HepG2 (cell line): ENCODE measurements around the gene AQP12A. TPM values are rescaled to one million over a fixed set of nuclear protein-coding genes. Genes with fewer than 3 reads are reported as not detected.
A peak's percentile ranks its signal among the peaks of the same experiment; 100 is the strongest.

Experiments
- ATAC-seq: fragments of 200-7000 bp; cut with Tn5 transposase; 3 replicates; pipeline ENCODE4 v1.9.1; 2020; ENCODE audit warnings: mild to moderate bottlenecking, moderate library complexity
- BruUV-seq: library from RNA; stranded (reverse); fragments of 400-500 nt; replicated peaks from 2 replicates; lab custom pipeline; 2021; lab: Mats Ljungman, UMichigan
- CTCF ChIA-PET: fragments of 300-600 bp; formaldehyde crosslinking; extraction: SDS; loops from one replicate; lab custom pipeline; 2021; ENCODE audit warnings: low total read pairs, inconsistent platforms, low intra/inter-chr PET ratio; lab: Yijun Ruan, JAX
- POLR2A ChIA-PET: fragments of 350-600 bp; sonication (Branson Sonifier 250); formaldehyde crosslinking; loops from one replicate; lab custom pipeline; 2020; ENCODE audit warnings: antibody characterized with exemption, inconsistent platforms; lab: Yijun Ruan, JAX
- DNase-seq: peaks from one replicate; pipeline ENCODE4 v3.0.0-alpha.2; 2015; ENCODE audit warnings: low spot score
- FAIRE-seq: peaks from 3 replicates; lab custom pipeline; 2011; peaks lifted over from hg19 to GRCh38; lab: Jason Lieb, UNC
- H2AFZ ChIP-seq: one replicate; pipeline ENCODE4 v1.6.1; 2011; ENCODE audit warnings: low read length, inconsistent platforms
- H3K27ac ChIP-seq: fragments of 300-600 bp; 3 replicates; pipeline ENCODE4 v1.8.0; 2011; ENCODE audit warnings: mixed run types, mild to moderate bottlenecking, mixed read lengths, low read length, inconsistent platforms; ENCODE audit not compliant: insufficient read depth; ENCODE audit errors: extremely low read length
- H3K27me3 ChIP-seq, 2 experiments: fragments of 200-600 bp in 1 of 2; 2 replicates in 1 of 2; 3 replicates in 1 of 2; pipeline versions ENCODE4 v1.6.0 to v1.8.0; 2011; ENCODE audit warnings: low read length in 2 of 2, mild to moderate bottlenecking in 2 of 2, moderate library complexity in 2 of 2, inconsistent platforms in 1 of 2; ENCODE audit not compliant: insufficient read depth in 2 of 2, control insufficient read depth in 1 of 2
- H3K36me3 ChIP-seq, 2 experiments: fragments of 200-600 bp in 1 of 2; replicated peaks in 1 of 2; 2 replicates in 1 of 2; 3 replicates in 1 of 2; pipeline versions ENCODE4 v1.5.1 to v1.8.0; 2011; ENCODE audit warnings: low read length in 2 of 2, inconsistent platforms in 1 of 2; ENCODE audit not compliant: insufficient read depth in 2 of 2, control insufficient read depth in 1 of 2
- H3K4me1 ChIP-seq: 2 replicates; pipeline ENCODE4 v1.5.1; 2012; ENCODE audit warnings: low read length, inconsistent platforms; ENCODE audit not compliant: insufficient read depth
- H3K4me2 ChIP-seq: 2 replicates; pipeline ENCODE4 v1.6.0; 2011; ENCODE audit warnings: low read depth, low read length, inconsistent platforms
- H3K4me3 ChIP-seq, 3 experiments: fragments of 200-600 bp in 1 of 3; sonication (generic), shearing (Covaris generic) in 1 of 3; replicated peaks in 1 of 3; 2 replicates each; pipeline ENCODE4 v1.5.1; 2011 to 2016; ENCODE audit warnings: low read length in 3 of 3, inconsistent platforms in 2 of 3, low read depth in 2 of 3, mild to moderate bottlenecking in 2 of 3, control low read depth in 1 of 3, mixed read lengths in 1 of 3; ENCODE audit not compliant: insufficient read depth in 1 of 3
- H3K79me2 ChIP-seq: one replicate; pipeline ENCODE4 v1.6.1; 2011; ENCODE audit warnings: low read length, inconsistent platforms; ENCODE audit not compliant: insufficient read depth
- H3K9ac ChIP-seq: 2 replicates; pipeline ENCODE4 v1.6.0; 2011; ENCODE audit warnings: mild to moderate bottlenecking, low read depth, low read length, inconsistent platforms; ENCODE audit not compliant: insufficient read depth
- H3K9me3 ChIP-seq: 2 replicates; pipeline ENCODE4 v1.5.1; 2012; ENCODE audit warnings: mild to moderate bottlenecking, low read length
- H4K20me1 ChIP-seq: 2 replicates; pipeline ENCODE4 v1.6.0; 2011; ENCODE audit warnings: inconsistent platforms, mild to moderate bottlenecking, low read length, moderate library complexity; ENCODE audit not compliant: insufficient read depth
- ARNTL ChIP-seq: sonication (generic); formaldehyde crosslinking; IDR thresholded peaks from 2 replicates; pipeline ENCODE4 v1.4.0; 2020; ENCODE audit warnings: mild to moderate bottlenecking, missing genetic modification reagents
- CREB1 ChIP-seq, 2 experiments: fragments of 450-650 bp in 1 of 2; IDR thresholded peaks; 2 replicates each; pipeline ENCODE4 v1.6.1; 2016 to 2017; ENCODE audit warnings: control low read depth in 1 of 2, mild to moderate bottlenecking in 1 of 2, missing compliant biosample characterization in 1 of 2, missing genetic modification characterization in 1 of 2
- ZNF567 ChIP-seq: sonication (generic); formaldehyde crosslinking; IDR thresholded peaks from 2 replicates; pipeline ENCODE4 v1.8.1; 2023; ENCODE audit warnings: mild to moderate bottlenecking, missing genetic modification reagents, borderline replicate concordance
- ZNF572 ChIP-seq: sonication (generic); formaldehyde crosslinking; IDR thresholded peaks from 2 replicates; pipeline ENCODE4 v1.5.1; 2020; ENCODE audit warnings: mild to moderate bottlenecking, missing genetic modification reagents
- WGBS: methylation state at CpG from one replicate; pipeline ENCODE4 v1.1.6; 2017; ENCODE audit warnings: low lambda C conversion rate; 5-methylcytosine and 5-hydroxymethylcytosine counted together
- in situ Hi-C: cut with HindIII; loops from 2 replicates; pipeline ENCODE4 v1.10.0; 2017; ENCODE audit warnings: low pct_unique_long_range_greater_than_20kb; ENCODE audit not compliant: extremely low pct_ligation_motif_present
- intact Hi-C: fragments of 100-400 bp; cut with micrococcal nuclease; formaldehyde crosslinking; loops from one replicate; pipeline ENCODE4 v1.10.0; 2022; ENCODE audit not compliant: unreplicated experiment
- polyA plus RNA-seq, 8 experiments: library from polyadenylated mRNA; depleted of rRNA in 3 of 8; stranded (reverse) in 7 of 8; unstranded in 1 of 8; fragments of >200 nt; fragmentation: Illumina TruSeq in 4 of 8; extraction: Trizol in 4 of 8; gene quantifications; 2 replicates each; pipeline versions ENCODE4 v1.2.1 to v1.2.3, GENCODE V29; 2011 to 2016; ENCODE audit warnings: low read depth in 4 of 8, missing spikeins in 1 of 8, mixed read lengths in 1 of 8; ENCODE audit not compliant: insufficient read depth in 1 of 8
- total RNA-seq, 5 experiments: library from RNA; depleted of rRNA; stranded (reverse); fragments of >200 nt; fragmentation: Illumina TruSeq; extraction: Trizol; gene quantifications; 2 replicates each; pipeline ENCODE4 v1.2.3, GENCODE V29; 2016; ENCODE audit warnings: low read depth in 1 of 5
- TF ChIP-seq, protein P1 (sequence below): sonication (generic); formaldehyde crosslinking; IDR thresholded peaks from 2 replicates; pipeline ENCODE4 v1.5.0; 2020; ENCODE audit warnings: mild to moderate bottlenecking, missing genetic modification reagents
- TF ChIP-seq, protein P2 (sequence below): sonication (generic); formaldehyde crosslinking; IDR thresholded peaks from 2 replicates; pipeline ENCODE4 v1.4.0; 2020; ENCODE audit warnings: missing genetic modification reagents
- TF ChIP-seq, protein P3 (sequence below): sonication (generic); formaldehyde crosslinking; IDR thresholded peaks from 2 replicates; pipeline ENCODE4 v1.5.1; 2020; ENCODE audit warnings: mild to moderate bottlenecking, missing genetic modification reagents, moderate library complexity
- TF ChIP-seq, protein P4 (sequence below): sonication (generic); formaldehyde crosslinking; IDR thresholded peaks from 2 replicates; pipeline ENCODE4 v1.5.1; 2020; ENCODE audit warnings: missing genetic modification reagents, mild to moderate bottlenecking, borderline replicate concordance

AQP12A gene
- total and polyA plus RNA-seq, 2 of the 13 experiments (the other 11 are each of a cell fraction or from before 2014, with no cell fraction given), result not detected

DNA sequence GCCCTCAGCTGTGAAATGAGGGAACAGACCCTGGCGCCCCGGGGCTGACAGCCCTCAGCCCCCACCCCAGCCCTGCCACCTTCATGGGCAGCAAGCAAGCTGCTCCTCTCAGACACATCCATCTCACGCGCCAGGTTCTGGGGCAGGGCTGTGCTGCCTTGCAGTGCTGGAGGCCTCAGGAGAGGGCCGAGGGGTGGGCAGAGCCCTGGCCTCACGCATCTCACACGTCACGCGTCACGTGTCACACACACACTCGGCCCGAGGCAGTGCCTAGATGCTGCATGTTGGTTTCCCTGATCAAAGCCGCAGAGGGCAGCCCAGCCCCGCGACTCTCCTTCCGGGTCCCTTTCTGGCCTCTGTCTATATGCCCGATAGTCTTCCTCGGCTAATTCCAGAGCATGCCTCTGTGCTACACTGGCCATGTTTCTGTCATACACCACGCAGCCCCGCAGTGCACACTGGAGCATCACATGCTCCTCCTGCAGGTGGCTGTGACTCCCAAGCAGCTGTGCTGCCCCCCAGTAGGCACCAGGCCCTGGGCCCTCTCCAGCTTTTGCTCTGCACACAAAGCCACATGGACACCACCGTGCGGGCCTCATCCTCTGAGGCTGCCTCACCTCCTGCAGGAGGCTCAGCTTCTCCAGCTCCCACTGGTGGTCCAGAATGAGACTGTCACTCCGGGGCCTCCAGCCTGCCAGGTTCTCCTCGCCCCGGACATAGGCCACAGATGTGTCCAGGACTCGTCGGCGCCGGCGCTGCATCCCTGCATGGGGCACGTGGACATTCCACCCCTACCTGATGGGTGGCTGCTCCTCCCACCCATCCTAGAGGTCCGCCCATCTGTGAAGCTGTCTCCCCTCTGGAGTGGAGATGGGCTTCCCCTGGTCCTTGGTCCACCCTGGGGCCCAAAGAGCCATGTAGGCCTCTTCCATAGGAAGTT, 31.4 kb downstream of the AQP12A start:
- no peaks in the 10 kb centered on the region for H3K4me1 ChIP-seq
- POLR2A ChIA-PET, result no interaction called here
- CTCF ChIA-PET, result no interaction called here
- no peaks in the 10 kb centered on the region for H3K9me3 ChIP-seq
- no peaks in the 10 kb centered on the region for H3K36me3 ChIP-seq
- H4K20me1 ChIP-seq, result no peaks in the 10 kb centered on the region; the same call in 1 of the 2 replicates
- no TSS peak for BruUV-seq
- no peak for FAIRE-seq
- DNase-seq, result peak; percentile 15
- H3K79me2 ChIP-seq, result no peaks in the 10 kb centered on the region
- H3K4me3 ChIP-seq, result no peak overlapping the region
- 27% methylated on average over 28 of the region's 32 CpGs for WGBS
- in situ Hi-C loops, result no loop called here
- peak; percentile 53 for ATAC-seq
- intact Hi-C loops, result no loop called here
- H3K27me3 ChIP-seq, result peaks cover 68 to 99% of the 10 kb centered on the region in 2 experiments
- H3K9ac ChIP-seq, result no peak overlapping the region
- no peak overlapping the region for H2AFZ ChIP-seq
- H3K4me2 ChIP-seq, result no peak overlapping the region
- H3K27ac ChIP-seq, result no peak overlapping the region
- TF ChIP-seq, protein P1, sequence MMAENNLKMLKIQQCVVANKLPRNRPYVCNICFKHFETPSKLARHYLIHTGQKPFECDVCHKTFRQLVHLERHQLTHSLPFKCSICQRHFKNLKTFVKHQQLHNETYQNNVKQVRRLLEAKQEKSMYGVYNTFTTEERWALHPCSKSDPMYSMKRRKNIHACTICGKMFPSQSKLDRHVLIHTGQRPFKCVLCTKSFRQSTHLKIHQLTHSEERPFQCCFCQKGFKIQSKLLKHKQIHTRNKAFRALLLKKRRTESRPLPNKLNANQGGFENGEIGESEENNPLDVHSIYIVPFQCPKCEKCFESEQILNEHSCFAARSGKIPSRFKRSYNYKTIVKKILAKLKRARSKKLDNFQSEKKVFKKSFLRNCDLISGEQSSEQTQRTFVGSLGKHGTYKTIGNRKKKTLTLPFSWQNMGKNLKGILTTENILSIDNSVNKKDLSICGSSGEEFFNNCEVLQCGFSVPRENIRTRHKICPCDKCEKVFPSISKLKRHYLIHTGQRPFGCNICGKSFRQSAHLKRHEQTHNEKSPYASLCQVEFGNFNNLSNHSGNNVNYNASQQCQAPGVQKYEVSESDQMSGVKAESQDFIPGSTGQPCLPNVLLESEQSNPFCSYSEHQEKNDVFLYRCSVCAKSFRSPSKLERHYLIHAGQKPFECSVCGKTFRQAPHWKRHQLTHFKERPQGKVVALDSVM (CRISPR knock-in tag), result peak; percentile 56
- no peak for TF ChIP-seq ZNF567 (CRISPR knock-in tag)
- peak; percentile 75 for TF ChIP-seq CREB1 (IDR thresholded peaks at IDR 0.05)
- no peak for TF ChIP-seq CREB1 (CRISPR knock-in tag; IDR thresholded peaks at IDR 0.05)
- TF ChIP-seq ARNTL (CRISPR knock-in tag), result no peak
- TF ChIP-seq, protein P2, sequence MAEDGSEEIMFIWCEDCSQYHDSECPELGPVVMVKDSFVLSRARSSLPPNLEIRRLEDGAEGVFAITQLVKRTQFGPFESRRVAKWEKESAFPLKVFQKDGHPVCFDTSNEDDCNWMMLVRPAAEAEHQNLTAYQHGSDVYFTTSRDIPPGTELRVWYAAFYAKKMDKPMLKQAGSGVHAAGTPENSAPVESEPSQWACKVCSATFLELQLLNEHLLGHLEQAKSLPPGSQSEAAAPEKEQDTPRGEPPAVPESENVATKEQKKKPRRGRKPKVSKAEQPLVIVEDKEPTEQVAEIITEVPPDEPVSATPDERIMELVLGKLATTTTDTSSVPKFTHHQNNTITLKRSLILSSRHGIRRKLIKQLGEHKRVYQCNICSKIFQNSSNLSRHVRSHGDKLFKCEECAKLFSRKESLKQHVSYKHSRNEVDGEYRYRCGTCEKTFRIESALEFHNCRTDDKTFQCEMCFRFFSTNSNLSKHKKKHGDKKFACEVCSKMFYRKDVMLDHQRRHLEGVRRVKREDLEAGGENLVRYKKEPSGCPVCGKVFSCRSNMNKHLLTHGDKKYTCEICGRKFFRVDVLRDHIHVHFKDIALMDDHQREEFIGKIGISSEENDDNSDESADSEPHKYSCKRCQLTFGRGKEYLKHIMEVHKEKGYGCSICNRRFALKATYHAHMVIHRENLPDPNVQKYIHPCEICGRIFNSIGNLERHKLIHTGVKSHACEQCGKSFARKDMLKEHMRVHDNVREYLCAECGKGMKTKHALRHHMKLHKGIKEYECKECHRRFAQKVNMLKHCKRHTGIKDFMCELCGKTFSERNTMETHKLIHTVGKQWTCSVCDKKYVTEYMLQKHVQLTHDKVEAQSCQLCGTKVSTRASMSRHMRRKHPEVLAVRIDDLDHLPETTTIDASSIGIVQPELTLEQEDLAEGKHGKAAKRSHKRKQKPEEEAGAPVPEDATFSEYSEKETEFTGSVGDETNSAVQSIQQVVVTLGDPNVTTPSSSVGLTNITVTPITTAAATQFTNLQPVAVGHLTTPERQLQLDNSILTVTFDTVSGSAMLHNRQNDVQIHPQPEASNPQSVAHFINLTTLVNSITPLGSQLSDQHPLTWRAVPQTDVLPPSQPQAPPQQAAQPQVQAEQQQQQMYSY (CRISPR knock-in tag), result no peak
- TF ChIP-seq ZNF572 (CRISPR knock-in tag), result no peak
- TF ChIP-seq, protein P3, sequence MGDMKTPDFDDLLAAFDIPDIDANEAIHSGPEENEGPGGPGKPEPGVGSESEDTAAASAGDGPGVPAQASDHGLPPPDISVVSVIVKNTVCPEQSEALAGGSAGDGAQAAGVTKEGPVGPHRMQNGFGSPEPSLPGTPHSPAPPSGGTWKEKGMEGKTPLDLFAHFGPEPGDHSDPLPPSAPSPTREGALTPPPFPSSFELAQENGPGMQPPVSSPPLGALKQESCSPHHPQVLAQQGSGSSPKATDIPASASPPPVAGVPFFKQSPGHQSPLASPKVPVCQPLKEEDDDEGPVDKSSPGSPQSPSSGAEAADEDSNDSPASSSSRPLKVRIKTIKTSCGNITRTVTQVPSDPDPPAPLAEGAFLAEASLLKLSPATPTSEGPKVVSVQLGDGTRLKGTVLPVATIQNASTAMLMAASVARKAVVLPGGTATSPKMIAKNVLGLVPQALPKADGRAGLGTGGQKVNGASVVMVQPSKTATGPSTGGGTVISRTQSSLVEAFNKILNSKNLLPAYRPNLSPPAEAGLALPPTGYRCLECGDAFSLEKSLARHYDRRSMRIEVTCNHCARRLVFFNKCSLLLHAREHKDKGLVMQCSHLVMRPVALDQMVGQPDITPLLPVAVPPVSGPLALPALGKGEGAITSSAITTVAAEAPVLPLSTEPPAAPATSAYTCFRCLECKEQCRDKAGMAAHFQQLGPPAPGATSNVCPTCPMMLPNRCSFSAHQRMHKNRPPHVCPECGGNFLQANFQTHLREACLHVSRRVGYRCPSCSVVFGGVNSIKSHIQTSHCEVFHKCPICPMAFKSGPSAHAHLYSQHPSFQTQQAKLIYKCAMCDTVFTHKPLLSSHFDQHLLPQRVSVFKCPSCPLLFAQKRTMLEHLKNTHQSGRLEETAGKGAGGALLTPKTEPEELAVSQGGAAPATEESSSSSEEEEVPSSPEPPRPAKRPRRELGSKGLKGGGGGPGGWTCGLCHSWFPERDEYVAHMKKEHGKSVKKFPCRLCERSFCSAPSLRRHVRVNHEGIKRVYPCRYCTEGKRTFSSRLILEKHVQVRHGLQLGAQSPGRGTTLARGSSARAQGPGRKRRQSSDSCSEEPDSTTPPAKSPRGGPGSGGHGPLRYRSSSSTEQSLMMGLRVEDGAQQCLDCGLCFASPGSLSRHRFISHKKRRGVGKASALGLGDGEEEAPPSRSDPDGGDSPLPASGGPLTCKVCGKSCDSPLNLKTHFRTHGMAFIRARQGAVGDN, result 0 out of 2 replicates have a peak, but pooled peaks have one; percentile 11
- TF ChIP-seq, protein P4, sequence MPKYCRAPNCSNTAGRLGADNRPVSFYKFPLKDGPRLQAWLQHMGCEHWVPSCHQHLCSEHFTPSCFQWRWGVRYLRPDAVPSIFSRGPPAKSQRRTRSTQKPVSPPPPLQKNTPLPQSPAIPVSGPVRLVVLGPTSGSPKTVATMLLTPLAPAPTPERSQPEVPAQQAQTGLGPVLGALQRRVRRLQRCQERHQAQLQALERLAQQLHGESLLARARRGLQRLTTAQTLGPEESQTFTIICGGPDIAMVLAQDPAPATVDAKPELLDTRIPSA (CRISPR knock-in tag), result no peak
